ENCODE measurements around the gene ARHGEF1.
"Not testable (repeated sequence)": the region's sequence is repeated elsewhere in the genome, so short reads cannot be mapped to it uniquely, and the experiment has no call there.

ARHGEF1 gene

GRCh38 chr19:41930322-41930722 lies 47.3 kb downstream of the ARHGEF1 start:
- no peak for ATAC-seq
- peaks cover 14% of the 10 kb centered on the region for H3K27me3 Mint-ChIP-seq
- H3K4me1 Mint-ChIP-seq = peaks cover 42% of the 10 kb centered on the region
- no peak for DNase-seq
- no peak overlapping the region for H3K27ac Mint-ChIP-seq
- H3K36me3 Mint-ChIP-seq (ENCODE audit: low read depth) = no peaks in the 10 kb centered on the region
- H3K9me3 Mint-ChIP-seq = no peaks in the 10 kb centered on the region
- H3K4me3 Mint-ChIP-seq = peak overlapping the region; percentile 24

- H3K4me1 Mint-ChIP-seq = peaks cover 45% of the 10 kb centered on the region
- ATAC-seq (no peak), DNase-seq (no peak)
- no peak overlapping the region for H3K4me3 Mint-ChIP-seq
- no peak overlapping the region for H3K27ac Mint-ChIP-seq
- peaks cover 16% of the 10 kb centered on the region for H3K27me3 Mint-ChIP-seq
- no peaks in the 10 kb centered on the region for H3K36me3 Mint-ChIP-seq (ENCODE audit: low read depth)
- no peaks in the 10 kb centered on the region for H3K9me3 Mint-ChIP-seq
These were observed 48.1 kb downstream of the ARHGEF1 start for GRCh38 chr19:41930926-41931592.

- DNase-seq = no peak
- H3K4me3 Mint-ChIP-seq = no peak overlapping the region
- peak overlapping the region; percentile 11 for H3K27ac Mint-ChIP-seq
- ATAC-seq = no peak
- H3K9me3 Mint-ChIP-seq = no peaks in the 10 kb centered on the region
- peaks cover 20% of the 10 kb centered on the region for H3K27me3 Mint-ChIP-seq
- H3K4me1 Mint-ChIP-seq = peaks cover 54% of the 10 kb centered on the region
- H3K36me3 Mint-ChIP-seq (ENCODE audit: low read depth) = no peaks in the 10 kb centered on the region
These were observed 49.3 kb downstream of the ARHGEF1 start for GRCh38 chr19:41932259-41932719.

- Mint-ChIP-seq H3K36me3 (ENCODE audit: low read depth) (no peaks in the 10 kb centered on the region), H3K9me3 (no peaks in the 10 kb centered on the region), H3K27ac (peak overlapping the region; percentile 11), H3K4me3 (no peak overlapping the region), H3K27me3 (peaks cover 20% of the 10 kb centered on the region), H3K4me1 (peaks cover 58% of the 10 kb centered on the region)
- ATAC-seq (no peak), DNase-seq (no peak)
These were observed 49.8 kb downstream of the ARHGEF1 start for GRCh38 chr19:41932720-41933332.

GRCh38 chr19:41933693-41934426 lies 50.9 kb downstream of the ARHGEF1 start:
- Mint-ChIP-seq H3K4me3 (no peak overlapping the region), H3K36me3 (ENCODE audit: low read depth) (no peaks in the 10 kb centered on the region), H3K9me3 (no peaks in the 10 kb centered on the region), H3K27ac (no peak overlapping the region), H3K27me3 (peaks cover 20% of the 10 kb centered on the region), H3K4me1 (peaks cover 56% of the 10 kb centered on the region)
- no peak for ATAC-seq
- DNase-seq = no peak

- Mint-ChIP-seq H3K4me3 (peak overlapping the region; percentile 27), H3K9me3 (no peaks in the 10 kb centered on the region), H3K27me3 (peaks cover 19% of the 10 kb centered on the region), H3K4me1 (peaks cover 48% of the 10 kb centered on the region), H3K36me3 (ENCODE audit: low read depth) (no peaks in the 10 kb centered on the region), H3K27ac (peak overlapping the region; percentile 47)
- peak; percentile 69 for ATAC-seq
- peak; percentile 87 for DNase-seq
These were observed 51.9 kb downstream of the ARHGEF1 start for GRCh38 chr19:41934849-41935374.

DNA sequence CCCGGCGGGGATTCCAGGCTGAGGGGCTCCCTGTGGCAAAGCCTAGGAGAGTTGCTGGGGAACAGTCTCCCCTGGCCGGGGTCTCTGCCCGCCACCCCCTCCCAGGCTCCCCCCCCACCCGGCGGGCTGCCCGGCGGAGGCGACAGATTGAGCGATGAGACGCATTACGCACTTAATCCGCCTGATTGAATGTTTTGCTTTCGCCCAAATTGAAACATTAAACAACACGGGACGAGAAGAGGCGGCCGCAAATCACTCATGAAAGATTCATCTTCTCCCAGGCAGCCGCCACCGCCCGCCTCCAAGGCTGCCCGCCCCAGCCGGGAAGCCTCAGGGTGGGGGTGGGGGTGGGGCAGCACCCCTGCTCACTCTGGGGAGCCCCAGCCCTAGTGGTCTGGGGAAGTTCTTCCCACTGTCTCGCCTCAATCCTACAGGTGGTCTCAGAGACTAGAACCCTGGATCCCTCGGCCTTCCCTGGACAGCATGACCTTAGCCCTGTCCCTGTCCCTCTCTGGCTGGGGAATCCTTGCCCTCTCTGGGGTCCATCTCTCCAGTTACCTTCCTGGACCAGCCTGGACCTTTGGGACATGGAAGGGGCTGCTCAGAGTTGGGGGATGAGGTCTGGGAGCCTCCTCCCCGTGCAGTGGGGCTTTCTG lies 52.9 kb downstream of the ARHGEF1 start:
- Mint-ChIP-seq H3K27ac (peak overlapping the region; percentile 47), H3K4me1 (peaks cover 42% of the 10 kb centered on the region), H3K4me3 (no peak overlapping the region), H3K27me3 (peaks cover 13% of the 10 kb centered on the region), H3K36me3 (ENCODE audit: low read depth) (no peaks in the 10 kb centered on the region), H3K9me3 (no peaks in the 10 kb centered on the region)
- ATAC-seq (peak; percentile 0), DNase-seq (no peak)

DNA sequence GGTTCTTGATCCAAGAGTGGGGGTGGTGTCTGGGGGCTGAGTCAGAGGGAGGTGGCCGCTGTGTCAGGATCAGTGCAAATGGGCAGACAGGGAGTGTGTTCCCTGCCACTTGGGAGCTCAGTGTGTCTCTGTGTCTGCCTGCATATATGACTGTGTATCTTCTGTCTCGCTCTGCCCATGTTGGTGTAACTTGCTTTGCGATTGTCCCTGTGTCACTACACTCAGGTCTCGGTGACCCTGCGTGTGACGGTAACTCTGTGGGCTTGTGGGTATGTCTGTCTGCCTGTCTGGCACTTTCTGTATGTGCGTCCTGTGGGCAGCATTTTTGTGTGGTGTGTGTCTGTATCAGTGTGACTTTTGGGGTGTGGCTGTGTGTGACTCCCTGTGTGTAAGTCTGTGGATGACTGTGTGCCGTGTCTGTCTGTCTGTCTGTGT lies 53.4 kb downstream of the ARHGEF1 start:
- H3K4me1 Mint-ChIP-seq = peaks cover 42% of the 10 kb centered on the region
- no peak overlapping the region for H3K27ac Mint-ChIP-seq
- DNase-seq (no peak), ATAC-seq (peak; percentile 60)
- H3K4me3 Mint-ChIP-seq = no peak overlapping the region
- no peaks in the 10 kb centered on the region for H3K9me3 Mint-ChIP-seq
- H3K27me3 Mint-ChIP-seq = peaks cover 13% of the 10 kb centered on the region
- no peaks in the 10 kb centered on the region for H3K36me3 Mint-ChIP-seq (ENCODE audit: low read depth)

DNA sequence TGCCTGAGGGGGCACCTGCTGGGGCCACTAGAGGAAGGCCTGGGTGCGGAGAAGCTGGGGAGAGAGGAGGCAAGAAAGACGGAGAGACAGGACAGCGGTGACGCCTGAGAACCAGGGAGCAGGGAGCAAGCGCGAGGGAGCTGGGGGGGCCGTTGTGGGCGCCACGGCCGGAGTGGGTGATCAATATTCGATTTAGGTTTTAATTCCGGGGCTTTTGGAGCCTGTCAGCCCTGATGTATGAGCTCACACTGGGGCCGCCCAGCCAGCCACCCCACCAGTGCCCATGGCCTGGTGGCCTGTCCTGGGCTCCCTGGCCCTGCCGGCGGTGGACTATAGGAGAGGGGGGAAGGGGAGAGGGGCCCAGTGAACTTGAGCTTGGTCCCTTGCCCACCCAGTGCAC lies 54.0 kb downstream of the ARHGEF1 start:
- H3K27me3 Mint-ChIP-seq = peaks cover 18% of the 10 kb centered on the region
- no peak overlapping the region for H3K27ac Mint-ChIP-seq
- DNase-seq (no peak), ATAC-seq (no peak)
- H3K4me1 Mint-ChIP-seq = peaks cover 46% of the 10 kb centered on the region
- no peaks in the 10 kb centered on the region for H3K9me3 Mint-ChIP-seq
- H3K36me3 Mint-ChIP-seq (ENCODE audit: low read depth) = no peaks in the 10 kb centered on the region
- H3K4me3 Mint-ChIP-seq = no peak overlapping the region

DNA sequence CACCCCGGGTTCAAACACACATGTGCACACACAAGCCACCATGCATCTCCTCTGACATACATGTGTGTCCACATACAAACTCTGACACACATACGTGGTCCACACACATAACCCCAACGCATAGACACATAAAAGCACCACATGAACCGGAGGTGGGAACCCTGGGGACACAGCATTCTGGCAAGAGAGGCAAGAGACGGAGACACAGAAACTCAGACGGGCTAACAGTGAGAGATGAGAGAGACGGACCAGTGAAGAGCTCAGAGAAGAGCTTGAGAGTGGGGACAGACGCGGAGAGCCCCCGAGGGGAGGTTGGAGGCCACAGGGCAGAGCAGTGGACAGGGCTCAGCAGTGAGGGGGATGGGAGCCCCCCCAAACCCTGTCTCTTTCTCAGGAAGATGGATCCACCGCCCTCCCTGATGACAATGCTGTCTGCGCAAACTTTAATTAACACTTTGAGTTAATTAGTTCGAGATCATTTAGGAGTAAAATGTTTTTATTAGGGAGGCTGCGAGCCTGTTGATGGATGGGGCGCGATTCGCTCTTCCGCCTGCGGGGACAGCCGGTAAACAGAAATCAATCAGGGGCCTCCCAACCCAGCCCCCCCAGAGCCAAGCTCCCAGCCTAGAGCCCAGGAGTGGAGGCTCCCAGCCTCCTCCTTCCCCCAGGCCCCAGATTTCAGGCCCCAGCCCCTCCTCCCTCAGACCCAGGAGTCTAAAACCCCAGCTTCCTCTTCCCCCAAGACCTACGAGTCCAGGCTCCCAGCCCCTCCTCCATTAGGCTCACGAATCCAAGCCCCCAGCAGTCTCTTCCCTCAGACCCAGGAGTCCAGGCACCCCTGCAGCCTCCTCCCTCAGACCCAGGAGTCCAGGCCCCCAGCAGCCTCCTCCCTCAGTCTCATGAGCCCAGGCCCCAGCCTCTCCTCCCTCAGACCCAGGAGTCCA lies 54.8 kb downstream of the ARHGEF1 start:
- H3K9me3 Mint-ChIP-seq = no peaks in the 10 kb centered on the region
- H3K27me3 Mint-ChIP-seq = peaks cover 20% of the 10 kb centered on the region
- no peak overlapping the region for H3K27ac Mint-ChIP-seq
- H3K36me3 Mint-ChIP-seq (ENCODE audit: low read depth) = no peaks in the 10 kb centered on the region
- DNase-seq (no peak), ATAC-seq (no peak)
- H3K4me1 Mint-ChIP-seq = peaks cover 46% of the 10 kb centered on the region
- H3K4me3 Mint-ChIP-seq = no peak overlapping the region

DNA sequence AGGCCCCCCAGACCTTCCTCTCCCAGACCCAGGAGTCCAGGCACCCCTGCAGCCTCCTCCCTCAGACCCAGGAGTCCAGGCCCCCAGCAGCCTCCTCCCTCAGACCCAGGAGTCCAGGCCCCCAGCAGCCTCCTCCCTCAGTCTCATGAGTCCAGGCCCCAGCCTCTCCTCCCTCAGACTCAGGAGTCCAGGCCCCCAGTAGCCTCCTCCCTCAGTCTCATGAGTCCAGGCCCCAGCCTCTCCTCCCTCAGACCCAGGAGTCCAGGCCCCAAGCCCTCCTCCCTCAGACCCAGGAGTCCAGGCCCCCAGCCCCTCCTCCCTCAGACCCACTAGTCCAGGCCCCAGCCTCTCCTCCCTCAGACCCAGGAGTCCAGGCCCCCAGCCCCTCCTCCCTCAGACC lies 56.2 kb downstream of the ARHGEF1 start:
- ATAC-seq; DNase-seq; H3K36me3 Mint-ChIP-seq (ENCODE audit: low read depth); H3K27ac Mint-ChIP-seq; H3K9me3 Mint-ChIP-seq; H3K4me3 Mint-ChIP-seq: not testable (repeated sequence)
- H3K4me1 Mint-ChIP-seq = peaks cover 52% of the 10 kb centered on the region
- peaks cover 19% of the 10 kb centered on the region for H3K27me3 Mint-ChIP-seq

- Mint-ChIP-seq H3K4me1 (peaks cover 52% of the 10 kb centered on the region), H3K4me3 (peak overlapping the region; percentile 76), H3K27ac (peak overlapping the region; percentile 83), H3K27me3 (peaks cover 16% of the 10 kb centered on the region), H3K9me3 (no peaks in the 10 kb centered on the region), H3K36me3 (ENCODE audit: low read depth) (no peaks in the 10 kb centered on the region)
- DNase-seq (peak; percentile 64), ATAC-seq (no peak)
These were observed 57.1 kb downstream of the ARHGEF1 start for GRCh38 chr19:41939861-41940730.

Measured in activated naive CD8-positive, alpha-beta T cell treated with anti-CD3 and anti-CD28 coated beads, Interleukin-2, amount 50 U/mL, for 24 hours (primary cell).